OCI-LY7 (cell line): ENCODE measurements around the gene AKR1E2. TPM values are rescaled to one million over a fixed set of nuclear protein-coding genes. Genes with fewer than 3 reads are reported as not detected.

Experiments used
- BruUV-seq: library from RNA; stranded (reverse); fragments of 400-500 nt; replicated peaks from 2 replicates; lab custom pipeline; 2021; lab: Mats Ljungman, UMichigan
- CTCF ChIA-PET: fragments of 300-600 bp; sonication (Branson Sonifier 250); formaldehyde crosslinking; loops from one replicate; lab custom pipeline; 2022; ENCODE audit warnings: antibody characterized with exemption; ENCODE audit not compliant: unreplicated experiment; lab: Charles Lee
- POLR2A ChIA-PET: fragments of 300-600 bp; sonication (Branson Sonifier 250); formaldehyde crosslinking; loops from one replicate; lab custom pipeline; 2022; ENCODE audit warnings: antibody characterized with exemption; lab: Charles Lee
- DNase-seq: peaks from one replicate; pipeline ENCODE4 v3.0.0-alpha.2; 2015; ENCODE audit warnings: low spot score
- H2AFZ ChIP-seq: fragments of 200-600 bp; sonication (generic), shearing (Covaris generic); 2 replicates; pipeline ENCODE4 v1.6.1; 2014; ENCODE audit warnings: mild to moderate bottlenecking, antibody characterized with exemption, low read length, moderate library complexity
- H3K27ac ChIP-seq: fragments of 200-600 bp; sonication (generic); 2 replicates; pipeline ENCODE4 v1.5.1; 2014; ENCODE audit warnings: mixed run types, low read depth, mild to moderate bottlenecking, moderate library complexity, low read length, inconsistent platforms; ENCODE audit not compliant: poor library complexity, severe bottlenecking
- H3K36me3 ChIP-seq: fragments of 200-600 bp; sonication (generic); 2 replicates; pipeline ENCODE4 v1.6.1; 2014; ENCODE audit warnings: mild to moderate bottlenecking, antibody characterized with exemption, low read length, moderate library complexity, mixed read lengths; ENCODE audit not compliant: insufficient read depth
- H3K4me1 ChIP-seq: fragments of 200-600 bp; sonication (generic); 2 replicates; pipeline ENCODE4 v1.5.1; 2014; ENCODE audit warnings: mild to moderate bottlenecking, low read length; ENCODE audit not compliant: insufficient read depth, poor library complexity, severe bottlenecking
- H3K4me2 ChIP-seq: fragments of 200-600 bp; sonication (generic); 2 replicates; pipeline ENCODE4 v1.6.1; 2014; ENCODE audit warnings: mild to moderate bottlenecking, low read length
- H3K4me3 ChIP-seq: fragments of 200-600 bp; sonication (generic); 2 replicates; pipeline ENCODE4 v1.5.1; 2014; ENCODE audit warnings: mild to moderate bottlenecking, low read depth, low read length; ENCODE audit not compliant: poor library complexity, severe bottlenecking
- H3K79me2 ChIP-seq: fragments of 200-600 bp; sonication (generic); 2 replicates; pipeline ENCODE4 v1.6.1; 2016; ENCODE audit warnings: low read depth, mild to moderate bottlenecking, low read length, moderate library complexity, mixed read lengths; ENCODE audit not compliant: insufficient read depth
- H3K9me2 ChIP-seq: fragments of 200-600 bp; sonication (generic); 2 replicates; pipeline ENCODE4 v1.6.1; 2016; ENCODE audit warnings: mild to moderate bottlenecking, low read length, mixed read lengths; ENCODE audit not compliant: insufficient read depth
- H3K9me3 ChIP-seq: fragments of 200-600 bp; sonication (generic); 2 replicates; pipeline ENCODE4 v1.6.1; 2014; ENCODE audit warnings: mild to moderate bottlenecking, mixed run types, low read length, mixed read lengths
- H4K20me1 ChIP-seq: fragments of 200-600 bp; sonication (generic); 2 replicates; pipeline ENCODE4 v1.6.1; 2014; ENCODE audit warnings: mild to moderate bottlenecking, antibody characterized with exemption, low read length, moderate library complexity, mixed read lengths; ENCODE audit not compliant: insufficient read depth
- CTCF ChIP-seq: fragments of 200-600 bp; sonication (generic); conservative IDR thresholded peaks from 2 replicates; pipeline ENCODE4 v1.5.1; 2014; ENCODE audit warnings: mild to moderate bottlenecking, antibody characterized with exemption, low read length, moderate library complexity, mixed read lengths
- EZH2phosphoT487 ChIP-seq: fragments of 200-600 bp; sonication (generic); IDR thresholded peaks from 2 replicates; pipeline ENCODE4 v1.6.1; 2018; ENCODE audit warnings: low read depth, borderline replicate concordance, mild to moderate bottlenecking, mixed run types, antibody characterized with exemption, low read length, moderate library complexity, mixed read lengths
- intact Hi-C: fragments of 100-400 bp; cut with micrococcal nuclease; formaldehyde crosslinking; loops from one replicate; pipeline ENCODE4 v1.10.0; 2022; ENCODE audit not compliant: unreplicated experiment
- total RNA-seq, 2 experiments: library from RNA; depleted of rRNA in 1 of 2; stranded (reverse); fragments of >200 nt in 1 of 2; shearing (Covaris generic) in 1 of 2; gene quantifications; 2 replicates each; pipeline ENCODE4 v1.2.3, GENCODE V29; 2014 to 2022

AKR1E2 gene
- total RNA-seq, 2 experiments from 2014 or later = not detected

GRCh38 chr10:4847561-4848355, 21.8 kb downstream of the AKR1E2 start:
- no TSS peak for BruUV-seq
- no peaks in the 10 kb centered on the region for H3K36me3 ChIP-seq
- no peak overlapping the region for H2AFZ ChIP-seq
- no peak overlapping the region for H3K4me3 ChIP-seq
- H3K4me2 ChIP-seq = no peak overlapping the region
- intact Hi-C loops = loop anchor here (5.0 kb wide), 2 partner anchors 435 to 535 kb away; no protein-coding TSS in a partner anchor
- no peak for DNase-seq
- no peaks in the 10 kb centered on the region for H3K9me2 ChIP-seq
- no peak overlapping the region for H3K27ac ChIP-seq
- CTCF ChIA-PET = no interaction called here
- no peaks in the 10 kb centered on the region for H3K9me3 ChIP-seq
- POLR2A ChIA-PET = interaction anchor here (0.7 to 1.4 kb wide), 3 partner anchors 9 to 63 kb away, joined by 4 to 6 read pairs (median 5); no protein-coding TSS in a partner anchor
- TF ChIP-seq EZH2phosphoT487 = no peak
- no peak for TF ChIP-seq CTCF
- no peaks in the 10 kb centered on the region for H3K79me2 ChIP-seq
- no peaks in the 10 kb centered on the region for H4K20me1 ChIP-seq
- H3K4me1 ChIP-seq = no peaks in the 10 kb centered on the region

- Histone ChIP-seq H2AFZ (no peak overlapping the region), H3K4me2 (no peak overlapping the region), H3K9me2 (no peaks in the 10 kb centered on the region), H3K4me1 (no peaks in the 10 kb centered on the region), H3K36me3 (no peaks in the 10 kb centered on the region), H3K27ac (no peak overlapping the region), H4K20me1 (no peaks in the 10 kb centered on the region), H3K9me3 (no peaks in the 10 kb centered on the region), H3K4me3 (no peak overlapping the region), H3K79me2 (no peaks in the 10 kb centered on the region)
- ChIA-PET CTCF (no interaction called here), POLR2A (interaction anchor here (0.7 to 1.4 kb wide), 3 partner anchors 10 to 63 kb away, joined by 4 to 6 read pairs (median 5); no protein-coding TSS in a partner anchor)
- BruUV-seq = no TSS peak
- intact Hi-C loops = loop anchor here (1.0 to 5.0 kb wide), 3 partner anchors 434 to 775 kb away; no protein-coding TSS in a partner anchor
- no peak for TF ChIP-seq CTCF
- no peak for TF ChIP-seq EZH2phosphoT487
- no peak for DNase-seq
These were observed 22.5 kb downstream of the AKR1E2 start for GRCh38 chr10:4848356-4849041.
